HG03039 (cell line): ENCODE data around the gene TMEM126B.
"Not testable (repeated sequence)": the region's sequence is repeated elsewhere in the genome, so short reads cannot be mapped to it uniquely, and the experiment has no call there.

ENCODE experiments used
- ATAC-seq: cut with Tn5 transposase; IDR thresholded peaks from one replicate; pipeline ENCODE4 v1.9.1; 2021; ENCODE audit warnings: mild to moderate bottlenecking, moderate library complexity; ENCODE audit not compliant: unreplicated experiment

TMEM126B gene

DNA sequence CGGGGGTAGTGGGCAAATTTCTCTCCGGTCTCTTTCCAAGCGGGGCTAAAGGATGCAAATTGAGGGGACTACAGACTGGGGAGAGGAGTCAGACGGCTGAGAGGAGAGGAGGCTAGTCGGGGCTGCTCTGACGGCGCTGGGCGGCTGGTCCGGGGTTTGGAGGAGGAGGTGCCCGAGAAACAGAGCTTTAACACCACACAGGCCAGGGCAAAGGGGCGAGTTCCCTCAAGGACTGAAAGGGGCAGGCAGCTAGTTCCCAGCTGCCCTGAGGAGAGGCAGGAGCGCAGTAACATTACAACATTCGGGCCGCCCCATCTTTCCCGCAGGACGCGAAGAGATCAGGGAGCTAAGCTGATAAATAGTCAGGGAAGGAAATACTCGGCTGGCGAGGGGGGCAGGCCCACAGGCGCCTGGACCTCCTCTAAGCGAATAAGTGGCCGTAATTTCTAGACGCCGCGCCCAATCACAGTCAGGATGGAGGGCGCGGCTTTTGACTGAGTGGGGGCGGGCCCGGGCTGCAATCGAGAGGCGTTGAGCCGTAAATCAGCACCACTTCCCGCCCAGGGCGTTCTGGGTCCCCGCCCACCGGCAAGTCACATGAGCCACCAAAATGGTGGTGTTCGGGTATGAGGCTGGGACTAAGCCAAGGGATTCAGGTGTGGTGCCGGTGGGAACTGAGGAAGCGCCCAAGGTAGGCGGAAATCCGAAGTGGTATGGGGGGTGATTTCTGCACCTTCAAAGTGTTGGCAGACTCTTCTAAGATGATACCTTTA, at the start of gene TMEM126B:
Gene TMEM126B, plus strand, starts transcription at position 596 of the 773 bp plus-strand sequence. Its CDS starts 15 bp downstream, at position 611.
- ATAC-seq = peak; percentile 99

- no peak for ATAC-seq
Observed at GRCh38 chr11:85582111-85582510, 46.3 kb upstream of the TMEM126B start.

DNA sequence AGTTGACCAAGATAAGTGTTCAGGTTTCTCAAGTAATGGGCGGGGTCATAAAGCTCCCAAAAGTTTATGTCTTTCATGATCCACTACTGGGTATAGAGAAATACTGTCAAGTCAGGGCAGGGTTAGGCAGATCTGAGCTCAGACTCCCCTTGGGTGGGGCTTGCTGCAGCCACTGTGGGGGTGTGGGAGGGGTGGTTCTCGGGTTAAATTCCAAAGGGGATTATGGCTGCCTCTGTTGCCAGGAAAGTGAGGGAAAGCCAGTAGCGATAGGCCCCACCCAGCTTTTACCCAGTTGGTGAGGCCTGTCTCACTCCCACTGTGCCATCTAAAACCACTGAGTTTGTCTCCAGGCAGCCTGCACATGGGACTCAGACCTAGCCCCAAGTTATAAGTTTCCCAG, 39.0 kb upstream of the TMEM126B start:
- no peak for ATAC-seq

- ATAC-seq = no peak
Observed at GRCh38 chr11:85590848-85591483, 37.4 kb upstream of the TMEM126B start.

GRCh38 chr11:85595285-85595884, 33.0 kb upstream of the TMEM126B start:
- no peak for ATAC-seq

DNA sequence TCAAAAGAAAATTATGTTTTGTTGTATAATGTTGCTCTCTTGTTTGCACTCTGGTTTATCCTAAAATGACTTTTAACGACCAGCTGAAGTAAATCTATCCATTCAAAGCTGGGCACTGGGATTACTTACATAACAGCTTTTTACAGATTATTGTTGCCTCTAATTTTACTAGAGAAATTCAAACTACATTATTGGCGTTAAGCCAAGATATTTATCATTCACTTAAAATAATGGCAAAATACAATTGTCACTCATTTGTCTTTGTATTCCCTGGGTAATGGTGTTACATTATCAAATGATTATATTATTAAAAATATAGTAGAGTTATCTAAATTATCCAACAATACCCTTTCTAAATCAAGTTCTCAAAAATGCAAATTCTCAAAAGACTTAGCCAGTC, 31.5 kb upstream of the TMEM126B start:
- ATAC-seq = no peak

DNA sequence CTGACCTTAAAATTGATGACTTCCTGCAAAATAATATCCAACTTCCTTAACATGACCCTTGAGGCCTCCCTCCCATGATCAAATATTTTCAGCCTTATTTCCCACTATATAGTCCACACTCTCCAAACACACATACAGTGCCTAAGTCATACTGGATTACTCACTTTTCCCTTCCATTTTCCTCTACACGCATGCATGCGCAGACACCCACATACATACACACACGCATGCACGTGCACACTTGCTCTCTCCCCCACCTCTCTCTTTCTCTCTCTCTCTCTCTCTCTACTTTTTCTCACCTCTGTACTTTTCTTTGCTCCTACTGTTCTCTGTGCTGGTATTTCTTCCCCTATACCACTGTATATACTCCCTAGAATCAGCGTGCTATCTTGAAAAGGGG, 29.3 kb upstream of the TMEM126B start:
- ATAC-seq = no peak

DNA sequence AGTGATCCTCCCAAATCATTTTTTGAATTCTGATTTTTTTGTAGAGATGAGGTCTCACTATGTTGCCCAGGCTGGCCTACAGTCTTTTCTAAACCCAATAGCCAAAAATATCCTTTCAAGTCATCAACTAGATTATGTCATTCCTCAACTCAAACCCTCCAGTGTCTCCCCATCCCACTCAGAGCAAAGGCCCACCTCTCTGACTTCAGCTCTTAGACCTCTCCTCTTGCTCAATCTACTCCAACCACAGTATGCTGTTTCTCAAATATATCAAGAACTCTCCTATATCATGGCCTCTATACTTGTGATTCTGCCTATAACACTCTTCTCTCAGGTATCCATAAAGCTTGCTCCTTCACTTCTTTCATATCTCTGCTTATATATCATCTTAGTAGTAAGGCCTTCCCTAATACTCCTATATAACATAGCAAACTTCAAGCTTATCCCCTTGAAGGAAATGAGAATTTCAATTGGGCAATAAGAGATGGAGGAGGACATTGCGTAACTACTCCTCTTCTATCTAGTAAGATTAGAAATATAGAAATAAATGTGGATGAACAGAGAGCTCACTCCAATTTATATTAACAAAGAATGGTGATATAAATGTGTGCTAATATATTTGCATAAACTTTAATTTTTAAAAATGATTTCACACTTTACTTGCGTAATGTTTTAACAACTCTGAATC, 25.7 kb upstream of the TMEM126B start:
- ATAC-seq = no peak

DNA sequence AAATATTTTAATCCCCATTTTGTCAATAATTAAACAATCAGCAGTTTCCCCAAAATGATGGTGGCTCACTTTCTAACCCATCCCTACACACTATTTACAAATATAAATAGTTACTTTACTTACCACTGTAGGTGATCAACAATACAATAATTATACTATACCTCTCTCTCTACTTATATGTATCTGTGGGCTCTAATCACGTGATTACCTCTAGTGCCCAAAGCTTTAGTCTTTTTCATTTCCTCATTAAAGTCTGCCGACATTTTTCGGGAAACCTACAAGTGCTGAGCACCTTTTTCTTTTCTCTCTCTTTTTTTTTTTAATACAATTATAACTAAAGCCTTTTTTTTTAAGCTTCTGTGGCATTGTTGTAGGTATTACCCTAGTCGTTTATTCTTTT, 25.2 kb upstream of the TMEM126B start:
- no peak for ATAC-seq

DNA sequence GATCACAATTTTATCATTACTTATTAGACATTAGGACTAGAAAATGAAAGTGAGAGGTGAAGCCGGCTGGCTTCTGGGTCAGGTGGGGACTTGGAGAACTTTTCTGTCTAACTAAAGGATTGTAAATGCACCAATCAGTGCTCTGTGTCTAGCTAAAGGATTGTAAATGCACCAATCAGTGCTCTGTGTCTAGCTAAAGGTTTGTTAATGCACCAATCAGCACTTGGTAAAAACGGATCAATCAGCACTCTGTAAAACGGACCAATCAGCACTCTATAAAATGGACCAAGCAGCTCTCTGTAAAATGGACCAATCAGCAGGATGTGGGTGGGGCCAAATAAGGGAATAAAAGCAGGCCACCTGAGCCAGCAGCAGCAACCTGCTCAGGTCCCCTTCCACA, 22.2 kb upstream of the TMEM126B start:
- ATAC-seq = not testable (repeated sequence)

- not testable (repeated sequence) for ATAC-seq
Observed at GRCh38 chr11:85608621-85609020, 19.8 kb upstream of the TMEM126B start.

DNA sequence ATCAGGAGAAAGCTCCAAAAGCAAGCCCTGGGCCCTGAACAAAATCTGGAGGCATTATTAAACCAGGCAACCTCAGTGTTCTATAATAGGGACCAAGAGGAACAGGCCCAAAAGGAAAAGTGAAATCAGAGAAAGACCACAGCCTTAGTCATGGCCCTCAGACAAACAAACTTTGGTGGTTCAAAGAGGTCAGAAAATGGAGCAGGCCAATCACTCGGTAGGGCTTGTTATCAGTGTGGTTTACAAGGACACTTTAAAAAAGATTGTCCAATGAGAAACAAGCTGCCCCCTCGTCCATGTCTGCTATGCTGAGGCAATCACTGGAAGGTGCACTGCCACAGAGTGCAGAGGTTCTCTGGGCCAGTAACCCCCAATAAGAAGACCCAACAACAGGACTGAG, 19.1 kb upstream of the TMEM126B start:
- not testable (repeated sequence) for ATAC-seq

DNA sequence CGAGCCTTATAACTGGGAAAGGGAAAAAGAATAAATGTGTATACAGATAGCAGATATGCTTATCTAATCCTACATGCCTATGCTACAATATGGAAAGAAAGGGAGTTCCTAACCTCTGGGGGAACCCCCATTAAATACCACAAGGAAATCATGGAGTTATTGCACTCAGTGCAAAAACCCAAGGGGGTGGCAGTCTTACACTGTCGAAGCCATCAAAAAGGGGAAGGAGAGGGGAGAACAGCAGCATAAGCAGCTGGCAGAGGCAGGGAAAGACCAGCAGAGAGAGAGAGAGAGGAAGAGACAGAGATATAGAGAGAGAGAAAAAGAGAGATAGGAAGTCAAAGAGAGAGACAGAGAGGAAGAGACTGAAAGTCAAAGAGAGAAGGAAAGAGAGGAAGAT, 16.8 kb upstream of the TMEM126B start:
- not testable (repeated sequence) for ATAC-seq

GRCh38 chr11:85619499-85619898, 8.9 kb upstream of the TMEM126B start:
- no peak for ATAC-seq

DNA sequence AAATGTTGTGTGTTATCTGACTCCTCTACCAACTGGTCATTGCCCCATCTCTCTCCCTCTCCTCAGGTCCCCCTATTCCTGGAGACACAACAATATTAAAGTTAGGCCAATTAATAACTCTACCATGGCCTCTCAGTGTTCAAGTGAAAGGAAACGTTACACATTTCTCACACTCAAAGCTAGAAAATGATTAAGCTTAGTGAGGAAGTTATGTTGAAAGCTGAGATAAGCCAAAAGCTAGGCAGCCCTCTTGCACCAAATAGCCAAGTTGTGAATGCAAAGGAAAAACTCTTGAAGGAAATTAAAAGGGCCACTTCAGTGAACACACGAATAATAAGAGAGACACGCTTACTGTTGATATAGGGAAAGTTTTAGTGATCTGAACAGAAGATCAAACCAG, 8.1 kb upstream of the TMEM126B start:
- ATAC-seq = no peak

GRCh38 chr11:85626496-85626895, 1.9 kb upstream of the TMEM126B start:
- no peak for ATAC-seq

DNA sequence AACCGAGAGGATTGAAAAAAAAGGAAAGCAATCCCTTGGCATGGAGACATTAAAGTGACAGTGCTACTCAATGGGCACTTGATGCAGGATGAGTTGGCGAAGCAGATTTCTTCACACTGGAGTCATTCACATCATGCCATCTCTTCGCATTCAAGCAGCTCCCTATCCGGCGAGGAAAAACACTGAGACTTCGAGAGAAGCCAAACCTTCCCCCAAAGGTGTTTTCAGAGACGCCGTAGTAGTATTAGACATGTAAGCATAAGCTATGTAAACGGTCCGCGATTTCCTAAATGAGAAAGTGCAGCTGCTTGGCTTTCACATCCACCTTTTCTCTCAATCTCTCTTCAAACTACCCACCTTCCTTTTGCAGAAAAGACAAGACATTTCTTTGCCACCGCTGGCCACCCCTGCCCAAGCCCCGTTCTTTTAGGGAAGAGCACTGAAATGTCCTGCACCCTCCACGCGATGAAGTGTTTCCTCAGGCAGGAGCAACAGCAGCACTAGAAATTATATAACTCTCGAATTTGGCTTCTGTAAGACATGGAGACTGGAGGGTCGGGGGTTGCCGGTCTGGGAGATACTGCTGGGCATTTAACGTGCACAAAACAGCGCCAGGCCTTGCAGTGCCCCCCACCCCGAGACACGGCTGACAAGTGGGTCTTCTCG, 928 bp upstream of the TMEM126B start, which contains the start of gene DLG2:
Gene DLG2, minus strand, starts transcription at position 13 of the 666 bp plus-strand sequence.
- no peak for ATAC-seq

GRCh38 chr11:85628771-85629341, 463 bp downstream of the TMEM126B start:
- ATAC-seq = peak; percentile 4

DNA sequence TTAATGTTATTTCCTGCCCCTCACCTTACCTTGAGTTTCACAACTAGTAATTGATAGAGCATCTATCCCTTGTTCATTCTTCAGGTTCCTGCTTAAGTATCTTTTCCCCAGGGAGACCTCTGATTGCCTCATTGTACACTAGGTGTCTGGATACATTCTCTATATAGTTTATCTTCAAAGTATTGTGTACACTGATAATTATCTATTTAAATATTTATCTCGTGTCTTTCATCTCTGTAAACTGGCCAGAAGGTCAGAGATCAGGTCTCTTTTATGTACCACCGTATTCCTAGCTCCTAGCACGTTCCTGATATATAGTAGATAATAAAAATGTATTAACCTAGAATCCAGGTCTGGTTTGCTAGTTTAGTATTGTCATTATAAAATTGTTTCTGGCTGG, 6.4 kb downstream of the TMEM126B start:
- no peak for ATAC-seq

- no peak for ATAC-seq
Observed at GRCh38 chr11:85643191-85643614, 14.8 kb downstream of the TMEM126B start.
